Lower lobe of right lung (tissue), 2 donors: ENCODE results near the gene LUZP1. TPM values are rescaled to one million over a fixed set of nuclear protein-coding genes. Genes with fewer than 3 reads are reported as not detected.
"Not testable (repeated sequence)": the region's sequence is repeated elsewhere in the genome, so short reads cannot be mapped to it uniquely, and the experiment has no call there.

ENCODE experiments used
- ATAC-seq, 2 donors: fragments of 200-7000 bp; cut with Tn5 transposase; one replicate each; pipeline ENCODE4 v1.9.1; 2020 to 2022; ENCODE audit warnings: mild to moderate bottlenecking in 2 of 2, moderate library complexity in 2 of 2
- DNase-seq: peaks from one replicate; pipeline ENCODE4 v3.0.0-alpha.2; 2020
- H3K27ac ChIP-seq: fragments of 200-600 bp; one replicate; pipeline ENCODE4 v1.8.0; 2022
- H3K27me3 ChIP-seq: fragments of 200-600 bp; one replicate; pipeline ENCODE4 v1.8.0; 2022; ENCODE audit warnings: low read depth
- H3K36me3 ChIP-seq: fragments of 200-600 bp; one replicate; pipeline ENCODE4 v1.8.0; 2022; ENCODE audit warnings: mild to moderate bottlenecking
- H3K4me1 ChIP-seq: fragments of 200-600 bp; one replicate; pipeline ENCODE4 v1.8.0; 2022
- H3K4me3 ChIP-seq: fragments of 200-600 bp; one replicate; pipeline ENCODE4 v1.8.0; 2022; ENCODE audit warnings: mild to moderate bottlenecking
- H3K9me3 ChIP-seq: fragments of 200-600 bp; one replicate; pipeline ENCODE4 v1.8.0; 2022
- CTCF ChIP-seq: fragments of 200-600 bp; IDR thresholded peaks from one replicate; pipeline ENCODE4 v1.8.0; 2022; ENCODE audit warnings: antibody characterized with exemption, mild to moderate bottlenecking
- intact Hi-C: fragments of 100-400 bp; cut with DNase I; formaldehyde crosslinking; loops from one replicate; pipeline ENCODE4 v1.11.0; 2022
- total RNA-seq: library from RNA; stranded (reverse); fragmentation: NEBNext Ultra II Directional; extraction: Animal tissue kit (Norgen Biotek cat#: 25700); gene quantifications from one replicate; pipeline ENCODE4 v1.2.1, GENCODE V29; 2021
- donor health status: DM: no; HTN: yes; CAD: no; lungs with severe emphysema.

Gene LUZP1
- total RNA-seq, 1 donor from 2014 or later, result 32.5 TPM

GRCh38 chr1:23214640-23215039, 46.0 kb upstream of the LUZP1 start:
- intact Hi-C loops, result no loop called here
- DNase-seq (no peak), ATAC-seq (no peak)
- Histone ChIP-seq H3K27me3 (peaks cover 47% of the 10 kb centered on the region), H3K4me3 (no peak overlapping the region), H3K9me3 (no peaks in the 10 kb centered on the region), H3K27ac (no peak overlapping the region), H3K36me3 (no peaks in the 10 kb centered on the region), H3K4me1 (peaks cover 13% of the 10 kb centered on the region)
- no peak for TF ChIP-seq CTCF

GRCh38 chr1:23211955-23212354, 43.3 kb upstream of the LUZP1 start:
- Histone ChIP-seq H3K36me3 (no peaks in the 10 kb centered on the region), H3K4me1 (peaks cover 5% of the 10 kb centered on the region), H3K27ac (no peak overlapping the region), H3K27me3 (peaks cover 30% of the 10 kb centered on the region), H3K9me3 (no peaks in the 10 kb centered on the region), H3K4me3 (no peak overlapping the region)
- no peak for DNase-seq
- no peak for ATAC-seq
- TF ChIP-seq CTCF, result no peak
- intact Hi-C loops, result no loop called here

GRCh38 chr1:23210963-23211362, 42.3 kb upstream of the LUZP1 start:
- H3K27me3 ChIP-seq, result peaks cover 20% of the 10 kb centered on the region
- no peak overlapping the region for H3K4me3 ChIP-seq
- no peak for ATAC-seq
- H3K4me1 ChIP-seq, result no peaks in the 10 kb centered on the region
- H3K9me3 ChIP-seq, result no peaks in the 10 kb centered on the region
- no peak for DNase-seq
- H3K36me3 ChIP-seq, result no peaks in the 10 kb centered on the region
- no peak for TF ChIP-seq CTCF
- intact Hi-C loops, result no loop called here
- no peak overlapping the region for H3K27ac ChIP-seq

GRCh38 chr1:23210351-23210785, 41.7 kb upstream of the LUZP1 start:
- H3K4me1 ChIP-seq, result no peaks in the 10 kb centered on the region
- H3K36me3 ChIP-seq, result no peaks in the 10 kb centered on the region
- H3K9me3 ChIP-seq, result no peaks in the 10 kb centered on the region
- no peak for TF ChIP-seq CTCF
- DNase-seq (no peak), ATAC-seq (no peak)
- intact Hi-C loops, result no loop called here
- H3K4me3 ChIP-seq, result no peak overlapping the region
- no peak overlapping the region for H3K27ac ChIP-seq
- H3K27me3 ChIP-seq, result peaks cover 14% of the 10 kb centered on the region

- intact Hi-C loops, result no loop called here
- ATAC-seq (no peak), DNase-seq (no peak)
- peaks cover 8% of the 10 kb centered on the region for H3K27me3 ChIP-seq
- H3K9me3 ChIP-seq, result no peaks in the 10 kb centered on the region
- TF ChIP-seq CTCF, result no peak
- no peaks in the 10 kb centered on the region for H3K36me3 ChIP-seq
- H3K4me1 ChIP-seq, result no peaks in the 10 kb centered on the region
- H3K4me3 ChIP-seq, result no peak overlapping the region
- no peak overlapping the region for H3K27ac ChIP-seq
These were observed 41.1 kb upstream of the LUZP1 start for GRCh38 chr1:23209770-23210169.

- Histone ChIP-seq H3K4me1 (no peaks in the 10 kb centered on the region), H3K27ac (no peak overlapping the region), H3K4me3 (no peak overlapping the region), H3K27me3 (peaks cover 6% of the 10 kb centered on the region), H3K9me3 (no peaks in the 10 kb centered on the region), H3K36me3 (no peaks in the 10 kb centered on the region)
- ATAC-seq, result no peak
- no peak for TF ChIP-seq CTCF
- intact Hi-C loops, result no loop called here
- no peak for DNase-seq
These were observed 39.9 kb upstream of the LUZP1 start for GRCh38 chr1:23208527-23208926.

GRCh38 chr1:23207733-23208132, 39.1 kb upstream of the LUZP1 start:
- H3K27me3 ChIP-seq, intact Hi-C loops, H3K9me3 ChIP-seq, H3K4me3 ChIP-seq, ATAC-seq, H3K27ac ChIP-seq, H3K36me3 ChIP-seq, H3K4me1 ChIP-seq, DNase-seq: not testable (repeated sequence)
